Left lung (tissue), 10 donors: ENCODE measurements around the gene COL15A1. TPM values are rescaled to one million over a fixed set of nuclear protein-coding genes. Genes with fewer than 3 reads are reported as not detected.

Source experiments
- ATAC-seq: fragments of 200-7000 bp; cut with Tn5 transposase; one replicate; pipeline ENCODE4 v1.9.1; 2020; ENCODE audit warnings: moderate library complexity
- DNase-seq, 4 donors: peaks; one replicate each; pipeline ENCODE4 v3.0.0-alpha.2; 2013 to 2020
- H3K27ac ChIP-seq, 2 donors: fragments of 200-600 bp; sonication (generic) in 1 of 2; one replicate each; pipeline versions ENCODE4 v1.5.0 to v1.8.0; 2020 to 2021
- H3K27me3 ChIP-seq, 2 donors: fragments of 200-600 bp; sonication (generic) in 1 of 2; one replicate each; pipeline versions ENCODE4 v1.5.0 to v1.8.0; 2020 to 2021
- H3K36me3 ChIP-seq, 2 donors: fragments of 200-600 bp; sonication (generic) in 1 of 2; one replicate each; pipeline versions ENCODE4 v1.5.0 to v1.8.0; 2020 to 2021
- H3K4me1 ChIP-seq, 2 donors: fragments of 200-600 bp; one replicate each; pipeline ENCODE4 v1.8.0; 2021
- H3K4me3 ChIP-seq, 2 donors: fragments of 200-600 bp; sonication (generic) in 1 of 2; one replicate each; pipeline versions ENCODE4 v1.5.0 to v1.8.0; 2020 to 2021; ENCODE audit warnings: mild to moderate bottlenecking in 1 of 2
- H3K9me3 ChIP-seq, 2 donors: fragments of 200-600 bp; sonication (generic) in 1 of 2; one replicate each; pipeline versions ENCODE4 v1.5.0 to v1.8.0; 2020 to 2021
- CTCF ChIP-seq, 2 donors: fragments of 200-600 bp; sonication (generic) in 1 of 2; IDR thresholded peaks; one replicate each; pipeline versions ENCODE4 v1.5.0 to v1.8.0; 2021; ENCODE audit warnings: antibody characterized with exemption in 2 of 2
- intact Hi-C, 2 donors: fragments of 100-400 bp; cut with DNase I; formaldehyde crosslinking; loops; one replicate each; pipeline versions ENCODE4 v1.11.2 to v1.14.2; 2022
- polyA plus RNA-seq, 6 donors: library from polyadenylated mRNA; unstranded; fragments of 120-200 nt; gene quantifications; one replicate each; pipeline ENCODE4 v1.2.1, GENCODE V29; 2013; ENCODE audit not compliant: insufficient read length in 6 of 6
- total RNA-seq, 2 donors: library from RNA; stranded (reverse); fragmentation: NEBNext Ultra II Directional; extraction: Animal tissue kit (Norgen Biotek cat#: 25700); gene quantifications; one replicate each; pipeline ENCODE4 v1.2.1, GENCODE V29; 2021
- donor health status: DM: no; HTN: yes; CAD: no.
- donor health status: DM: no; HTN: no; CAD: no.

The COL15A1 gene
- total and polyA plus RNA-seq, 8 donors: 2.4 to 58.4 (median 7.4) TPM

DNA sequence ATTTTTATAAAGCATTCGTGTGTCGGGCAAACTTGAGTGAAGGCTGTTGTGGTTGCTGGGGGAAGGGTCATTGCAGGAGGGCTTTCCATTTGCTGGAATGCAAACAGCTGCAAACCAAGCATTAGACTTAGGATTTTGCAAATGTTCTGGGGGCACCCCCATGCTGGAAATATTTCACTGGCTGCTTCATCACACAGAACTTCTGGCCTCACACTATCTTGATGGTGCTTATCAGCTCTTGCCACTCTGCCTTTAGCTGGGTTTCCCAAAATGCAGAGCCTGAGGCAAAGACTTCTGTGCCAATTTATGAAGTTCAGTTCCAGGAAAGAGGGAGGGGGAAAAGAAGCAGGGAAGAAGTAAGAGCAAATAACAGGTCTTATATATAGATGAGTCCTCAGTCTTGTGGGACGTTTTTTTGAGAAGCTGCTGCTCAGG is 8.6 kb upstream of the COL15A1 start:
- intact Hi-C loops: no loop called here
- DNase-seq (no peak), ATAC-seq (no peak)
- no peak overlapping the region for H3K4me3 ChIP-seq
- no peaks in the 10 kb centered on the region for H3K9me3 ChIP-seq
- no peaks in the 10 kb centered on the region for H3K36me3 ChIP-seq
- no peak overlapping the region for H3K27ac ChIP-seq
- peaks cover 0 to 4% of the 10 kb centered on the region in 2 donors for H3K27me3 ChIP-seq
- H3K4me1 ChIP-seq: no peaks in the 10 kb centered on the region
- no peak for TF ChIP-seq CTCF (IDR thresholded peaks at IDR 0.05)

DNA sequence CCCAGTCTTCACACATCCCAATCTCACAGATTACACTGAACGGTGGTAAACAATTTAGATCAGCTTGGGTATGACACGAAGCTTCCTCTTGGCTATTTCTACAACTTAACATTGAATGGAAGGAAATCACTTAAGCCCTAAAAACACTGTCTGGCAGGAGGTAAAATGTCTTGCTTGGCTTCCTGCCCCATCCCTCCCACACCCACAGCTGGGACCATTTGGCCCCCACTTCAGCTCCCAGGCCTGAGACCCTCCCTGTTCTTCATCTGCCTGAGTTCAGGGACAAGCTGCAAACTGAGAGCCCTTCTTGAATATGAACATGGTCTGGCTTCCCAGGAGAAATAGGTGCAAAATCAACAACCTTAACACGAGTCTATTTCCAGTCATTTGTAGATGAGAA is 3.4 kb upstream of the COL15A1 start:
- Histone ChIP-seq H3K36me3 (no peaks in the 10 kb centered on the region), H3K4me3 (no peak overlapping the region), H3K27me3 (peaks cover 16 to 44% of the 10 kb centered on the region in 2 donors), H3K9me3 (no peaks in the 10 kb centered on the region), H3K4me1 (peaks cover 2 to 18% of the 10 kb centered on the region in 2 donors), H3K27ac (no peak overlapping the region)
- intact Hi-C loops: no loop called here
- ATAC-seq (no peak), DNase-seq (no peak)
- TF ChIP-seq CTCF (IDR thresholded peaks at IDR 0.05): no peak

DNA sequence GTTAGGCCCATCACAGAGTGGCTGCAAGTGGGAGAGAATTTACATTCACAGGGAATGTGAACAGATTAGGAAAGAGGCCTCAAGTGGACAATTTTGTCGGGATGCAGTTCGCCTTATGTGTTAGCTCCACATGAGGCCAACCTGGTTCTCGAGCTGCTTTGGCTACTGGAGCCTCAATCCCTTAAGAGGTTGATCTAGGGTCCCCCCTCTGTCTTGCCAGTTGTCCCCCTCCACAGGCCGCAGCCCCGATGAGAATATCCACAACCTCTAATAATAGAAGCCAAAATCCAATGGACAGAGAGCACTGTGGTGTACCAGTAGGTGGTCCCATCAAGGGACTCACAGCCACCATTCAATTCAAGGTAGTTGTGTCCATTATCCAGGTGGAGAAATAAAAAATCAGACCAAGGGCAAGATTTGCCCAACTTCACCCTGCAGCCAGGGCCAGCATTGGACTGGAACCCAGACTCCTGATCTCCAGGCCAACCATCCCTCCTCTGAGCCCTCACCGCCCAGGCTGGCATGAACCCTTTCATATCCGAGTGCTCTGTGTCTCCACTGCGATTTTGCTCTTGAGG is 1.7 kb upstream of the COL15A1 start:
- H3K9me3 ChIP-seq: no peaks in the 10 kb centered on the region
- no peak overlapping the region for H3K27ac ChIP-seq
- H3K4me3 ChIP-seq: no peak overlapping the region
- intact Hi-C loops: no loop called here
- peaks cover 26 to 59% of the 10 kb centered on the region in 2 donors for H3K27me3 ChIP-seq
- peaks cover 2 to 18% of the 10 kb centered on the region in 2 donors for H3K4me1 ChIP-seq
- ATAC-seq (no peak), DNase-seq (no peak)
- TF ChIP-seq CTCF (IDR thresholded peaks at IDR 0.05): no peak
- no peaks in the 10 kb centered on the region for H3K36me3 ChIP-seq

GRCh38 chr9:98942906-98943681 is 613 bp upstream of the COL15A1 start:
- no peak for ATAC-seq
- no peak for TF ChIP-seq CTCF (IDR thresholded peaks at IDR 0.05)
- no peak overlapping the region for H3K27ac ChIP-seq
- no peaks in the 10 kb centered on the region for H3K36me3 ChIP-seq
- peaks cover 2 to 18% of the 10 kb centered on the region in 2 donors for H3K4me1 ChIP-seq
- peaks cover 26 to 59% of the 10 kb centered on the region in 2 donors for H3K27me3 ChIP-seq
- intact Hi-C loops: no loop called here
- no peaks in the 10 kb centered on the region for H3K9me3 ChIP-seq
- no peak for DNase-seq
- peak overlapping the region; percentile 34 to 40 for H3K4me3 ChIP-seq

GRCh38 chr9:98944057-98944733 is 488 bp downstream of the COL15A1 start:
- peak; percentile 34 for ATAC-seq
- peak in 1 of 4 donors; percentile 83 for DNase-seq
- peaks cover 26 to 59% of the 10 kb centered on the region in 2 donors for H3K27me3 ChIP-seq
- H3K27ac ChIP-seq: peak overlapping the region in 1 of 2 donors; percentile 26
- no peak for TF ChIP-seq CTCF (IDR thresholded peaks at IDR 0.05)
- no peaks in the 10 kb centered on the region for H3K36me3 ChIP-seq
- peaks cover 2 to 18% of the 10 kb centered on the region in 2 donors for H3K4me1 ChIP-seq
- peak overlapping the region; percentile 34 to 40 for H3K4me3 ChIP-seq
- intact Hi-C loops: no loop called here
- no peaks in the 10 kb centered on the region for H3K9me3 ChIP-seq
